Breast epithelium (tissue), 3 donors: ENCODE measurements around the gene SYT1.

Source experiments
- CTCF ChIP-seq, 3 donors: fragments of 450-650 bp; IDR thresholded peaks; one replicate each; pipeline ENCODE4 v1.5.1; 2016 to 2017; ENCODE audit warnings: antibody characterized with exemption in 3 of 3, mild to moderate bottlenecking in 3 of 3, moderate library complexity in 3 of 3
- POLR2A ChIP-seq: fragments of 450-650 bp; IDR thresholded peaks from one replicate; pipeline ENCODE4 v1.6.1; 2016; ENCODE audit warnings: antibody characterized with exemption, mild to moderate bottlenecking, moderate library complexity
- POLR2AphosphoS5 ChIP-seq, 3 donors: sonication (generic); formaldehyde crosslinking; IDR thresholded peaks; one replicate each; pipeline ENCODE4 v1.6.1; 2017; ENCODE audit warnings: antibody characterized with exemption in 3 of 3

GRCh38 chr12:79206871-79207270 lies 342.3 kb downstream of the SYT1 start:
- TF ChIP-seq CTCF (IDR thresholded peaks at IDR 0.05) (no peak), POLR2A (no peak), POLR2AphosphoS5 (IDR thresholded peaks at IDR 0.05) (no peak)
